22Rv1 (cell line): Measurements from ENCODE around the gene PGAP6.

ENCODE experiments used
- H3K27ac ChIP-seq: fragments of 450-650 bp; 2 replicates; pipeline ENCODE4 v1.5.1; 2017
- CTCF ChIP-seq: fragments of 450-650 bp; IDR thresholded peaks from 2 replicates; pipeline ENCODE4 v1.5.1; 2017; ENCODE audit warnings: mild to moderate bottlenecking
- ZFX ChIP-seq: fragments of 450-650 bp; IDR thresholded peaks from 2 replicates; pipeline ENCODE4 v1.6.1; 2017; ENCODE audit warnings: antibody characterized with exemption, borderline replicate concordance

Gene PGAP6

GRCh38 chr16:399340-400019 lies 17.7 kb upstream of the PGAP6 start:
- peak overlapping the region; percentile 96; the same call in 1 of the 2 replicates for H3K27ac ChIP-seq
- no peak for TF ChIP-seq CTCF

- H3K27ac ChIP-seq = peak overlapping the region; percentile 96
- no peak for TF ChIP-seq ZFX
- TF ChIP-seq CTCF = no peak
Observed at GRCh38 chr16:398561-399339, 17.0 kb upstream of the PGAP6 start.

GRCh38 chr16:397736-398332 lies 16.1 kb upstream of the PGAP6 start:
- peak overlapping the region; percentile 58 for H3K27ac ChIP-seq
- TF ChIP-seq CTCF (0 out of 2 replicates have a peak, but pooled peaks have one; percentile 10), ZFX (no peak)

- no peak for TF ChIP-seq ZFX
- no peak for TF ChIP-seq CTCF
- H3K27ac ChIP-seq = peak within 1 kb of the TSS; percentile 59
Observed at GRCh38 chr16:397135-397661, 15.4 kb upstream of the PGAP6 start, which contains the start of gene NME4. Gene NME4, plus strand, starts transcription at chr16:397199. Its CDS starts 24 bp downstream, at chr16:397223.

- TF ChIP-seq ZFX (no peak), CTCF (no peak)
- peak overlapping the region; percentile 59 for H3K27ac ChIP-seq
Observed at GRCh38 chr16:396605-397004, 14.8 kb upstream of the PGAP6 start.

GRCh38 chr16:396199-396598 lies 14.4 kb upstream of the PGAP6 start:
- TF ChIP-seq ZFX (no peak), CTCF (no peak)
- H3K27ac ChIP-seq = peak overlapping the region; percentile 59
